GM23338 (cell line): ENCODE data around the gene SHISAL2A. TPM values are rescaled to one million over a fixed set of nuclear protein-coding genes. Genes with fewer than 3 reads are reported as not detected.

Source experiments
- ATAC-seq: fragments of 200-7000 bp; cut with Tn5 transposase; 3 replicates; pipeline ENCODE4 v1.9.1; 2020
- DNase-seq: peaks from one replicate; pipeline ENCODE4 v3.0.0-alpha.2; 2015; ENCODE audit warnings: low spot score
- H2AFZ ChIP-seq: fragments of 200-600 bp; sonication (generic); 2 replicates; pipeline ENCODE4 v1.8.0; 2016; ENCODE audit warnings: antibody characterized with exemption, mild to moderate bottlenecking, moderate library complexity
- H3F3A ChIP-seq: fragments of 200-600 bp; sonication (generic); replicated peaks from 2 replicates; pipeline ENCODE4 v1.8.0; 2017; ENCODE audit warnings: antibody characterized with exemption, mixed run types, low read depth
- H3K27ac ChIP-seq: fragments of 200-600 bp; sonication (generic); 2 replicates; pipeline ENCODE4 v1.6.1; 2016; ENCODE audit warnings: low read depth
- H3K27me3 ChIP-seq: fragments of 200-600 bp; sonication (generic); 2 replicates; pipeline ENCODE4 v1.8.0; 2016; ENCODE audit warnings: mild to moderate bottlenecking, mixed run types, moderate library complexity; ENCODE audit not compliant: insufficient read depth
- H3K36me3 ChIP-seq: fragments of 200-600 bp; sonication (generic); 2 replicates; pipeline ENCODE4 v1.8.0; 2016; ENCODE audit warnings: mild to moderate bottlenecking; ENCODE audit not compliant: insufficient read depth
- H3K4me1 ChIP-seq: fragments of 200-600 bp; sonication (generic); 2 replicates; pipeline ENCODE4 v1.8.0; 2016; ENCODE audit warnings: mild to moderate bottlenecking, moderate library complexity; ENCODE audit not compliant: insufficient read depth
- H3K4me2 ChIP-seq: fragments of 200-600 bp; sonication (generic); 2 replicates; pipeline ENCODE4 v1.7.1; 2017; ENCODE audit warnings: mixed run types
- H3K4me3 ChIP-seq: fragments of 200-600 bp; sonication (generic); 2 replicates; pipeline ENCODE4 v1.6.1; 2016; ENCODE audit warnings: mixed run types
- H3K79me2 ChIP-seq: fragments of 200-600 bp; sonication (generic); replicated peaks from 2 replicates; pipeline ENCODE4 v1.8.0; 2017; ENCODE audit warnings: mild to moderate bottlenecking; ENCODE audit not compliant: insufficient read depth
- H3K9me2 ChIP-seq: fragments of 200-600 bp; sonication (generic); 2 replicates; pipeline ENCODE4 v1.8.0; 2017; ENCODE audit not compliant: insufficient read depth
- H4K20me1 ChIP-seq: fragments of 200-600 bp; sonication (generic); replicated peaks from 2 replicates; pipeline ENCODE4 v1.8.0; 2017; ENCODE audit warnings: mild to moderate bottlenecking; ENCODE audit not compliant: insufficient read depth
- H3K27ac Mint-ChIP-seq: 2 replicates; pipeline ENCODE4 v1.8.0; 2020; ENCODE audit warnings: inconsistent platforms, mild to moderate bottlenecking, moderate library complexity, mixed read lengths
- H3K27me3 Mint-ChIP-seq: 3 replicates; pipeline ENCODE4 v1.8.0; 2022; ENCODE audit warnings: low read depth, mild to moderate bottlenecking, moderate library complexity, mixed read lengths, inconsistent platforms; ENCODE audit not compliant: insufficient read depth, poor library complexity
- H3K36me3 Mint-ChIP-seq: 3 replicates; pipeline ENCODE4 v1.8.0; 2021; ENCODE audit warnings: low read depth, mild to moderate bottlenecking, inconsistent platforms, moderate library complexity, mixed read lengths
- H3K4me1 Mint-ChIP-seq: 3 replicates; pipeline ENCODE4 v1.8.0; 2020; ENCODE audit warnings: mild to moderate bottlenecking, inconsistent platforms, mixed read lengths
- H3K4me3 Mint-ChIP-seq: 3 replicates; pipeline ENCODE4 v1.8.0; 2021; ENCODE audit warnings: moderate library complexity, mild to moderate bottlenecking, inconsistent platforms, mixed read lengths
- H3K9me3 Mint-ChIP-seq: 3 replicates; pipeline ENCODE4 v1.8.0; 2020; ENCODE audit warnings: moderate library complexity, mild to moderate bottlenecking, inconsistent platforms, mixed read lengths
- CTCF ChIP-seq, 2 experiments: fragments of 200-600 bp in 1 of 2; sonication (generic) in 1 of 2; conservative IDR thresholded peaks; 2 replicates each; pipeline versions ENCODE4 v1.5.1 to v1.6.1; 2016 to 2017; ENCODE audit warnings: antibody characterized with exemption in 2 of 2, low read depth in 2 of 2, mild to moderate bottlenecking in 2 of 2, moderate library complexity in 1 of 2
- ETS1 ChIP-seq: IDR thresholded peaks from 2 replicates; pipeline ENCODE4 v1.6.1; 2016; ENCODE audit warnings: antibody characterized with exemption
- EZH2 ChIP-seq: fragments of 200-600 bp; sonication (generic); IDR thresholded peaks from one replicate; pipeline ENCODE4 v1.8.0; 2017; ENCODE audit warnings: antibody characterized with exemption, mild to moderate bottlenecking, low read depth; ENCODE audit not compliant: unreplicated experiment
- EZH2phosphoT487 ChIP-seq: fragments of 200-600 bp; sonication (generic); IDR thresholded peaks from one replicate; pipeline ENCODE4 v1.8.1; 2018; ENCODE audit warnings: antibody characterized with exemption; ENCODE audit not compliant: unreplicated experiment
- JUNB ChIP-seq: IDR thresholded peaks from one replicate; pipeline ENCODE4 v1.6.1; 2016; ENCODE audit warnings: antibody characterized with exemption; ENCODE audit not compliant: unreplicated experiment
- NANOG ChIP-seq: IDR thresholded peaks from 2 replicates; pipeline ENCODE4 v1.6.1; 2016; ENCODE audit warnings: antibody characterized with exemption, borderline replicate concordance
- POLR2AphosphoS5 ChIP-seq: IDR thresholded peaks from 2 replicates; pipeline ENCODE4 v1.6.1; 2016; ENCODE audit warnings: antibody characterized with exemption, low read depth
- REST ChIP-seq: IDR thresholded peaks from one replicate; pipeline ENCODE4 v1.6.1; 2018; ENCODE audit warnings: antibody characterized with exemption; ENCODE audit not compliant: unreplicated experiment
- STAT1 ChIP-seq: IDR thresholded peaks from one replicate; pipeline ENCODE4 v1.6.1; 2016; ENCODE audit warnings: antibody characterized with exemption; ENCODE audit not compliant: unreplicated experiment
- ZNF114 ChIP-seq: fragments of 250-450 bp; sonication (Bioruptor Pico); IDR thresholded peaks from 2 replicates; pipeline ENCODE4 v1.5.0; 2020; ENCODE audit warnings: mild to moderate bottlenecking, moderate library complexity
- ZNF331 ChIP-seq: fragments of 250-450 bp; sonication (Bioruptor Pico); IDR thresholded peaks from 2 replicates; pipeline ENCODE4 v1.5.0; 2020; ENCODE audit warnings: low read depth, mild to moderate bottlenecking, moderate library complexity
- polyA plus RNA-seq: library from polyadenylated mRNA; unstranded; fragments of >200 nt; fragmentation: Nextera tagmentation; extraction: Ambion mirVana; gene quantifications from 2 replicates; pipeline ENCODE4 v1.2.1, GENCODE V29; 2016
- total RNA-seq: library from RNA; depleted of rRNA; stranded (reverse); fragments of >200 nt; shearing (Covaris generic); gene quantifications from 2 replicates; pipeline ENCODE4 v1.2.3, GENCODE V29; 2014

SHISAL2A gene
- total and polyA plus RNA-seq, 2 experiments from 2014 or later = 0.10 to 1.2 TPM

- Histone ChIP-seq H2AFZ (peak overlapping the region; percentile 85), H3K36me3 (no peaks in the 10 kb centered on the region), H3K79me2 (no peaks in the 10 kb centered on the region), H3K4me1 (peaks cover 25% of the 10 kb centered on the region), H4K20me1 (no peaks in the 10 kb centered on the region), H3K4me3 (no peak overlapping the region), H3K27ac (0 out of 2 replicates have a peak overlapping the region, but pooled peaks have one; percentile 23), H3K27me3 (no peaks in the 10 kb centered on the region), H3F3A (no peaks in the 10 kb centered on the region), H3K9me2 (no peaks in the 10 kb centered on the region), H3K4me2 (peak overlapping the region; percentile 63; the same call in 1 of the 2 replicates)
- TF ChIP-seq POLR2AphosphoS5 (no peak), ETS1 (no peak), CTCF (conservative IDR thresholded peaks at IDR 0.05; ENCODE audit: low read depth in 2 of 2) (no peak), NANOG (no peak), REST (no peak), EZH2phosphoT487 (no peak), STAT1 (no peak)
- ATAC-seq (no peak), DNase-seq (no peak)
- H3K4me3 Mint-ChIP-seq = no peak overlapping the region
- peaks cover 5% of the 10 kb centered on the region for H3K27me3 Mint-ChIP-seq
- peaks cover 40% of the 10 kb centered on the region for H3K4me1 Mint-ChIP-seq
- no peaks in the 10 kb centered on the region for H3K36me3 Mint-ChIP-seq
- no peaks in the 10 kb centered on the region for H3K9me3 Mint-ChIP-seq
- H3K27ac Mint-ChIP-seq = no peak overlapping the region
Observed at GRCh38 chr1:52660807-52661206, 27.8 kb downstream of the SHISAL2A start.

GRCh38 chr1:52662645-52663313 is 29.8 kb downstream of the SHISAL2A start:
- ATAC-seq = peak; percentile 86
- Mint-ChIP-seq H3K36me3 (no peaks in the 10 kb centered on the region), H3K9me3 (no peaks in the 10 kb centered on the region), H3K4me3 (peak overlapping the region; percentile 47), H3K4me1 (peaks cover 44% of the 10 kb centered on the region), H3K27ac (no peak overlapping the region), H3K27me3 (peaks cover 5% of the 10 kb centered on the region)
- H3K27me3 ChIP-seq = no peaks in the 10 kb centered on the region
- no peaks in the 10 kb centered on the region for H3K9me2 ChIP-seq
- H2AFZ ChIP-seq = peak overlapping the region; percentile 93
- peak overlapping the region; percentile 71 for H3K4me2 ChIP-seq
- peak overlapping the region; percentile 53; the same call in 1 of the 2 replicates for H3K27ac ChIP-seq
- H3K79me2 ChIP-seq = no peaks in the 10 kb centered on the region
- H3K4me1 ChIP-seq = peaks cover 25% of the 10 kb centered on the region
- H3K36me3 ChIP-seq = no peaks in the 10 kb centered on the region
- no peaks in the 10 kb centered on the region for H4K20me1 ChIP-seq
- peak overlapping the region; percentile 37 for H3K4me3 ChIP-seq
- no peaks in the 10 kb centered on the region for H3F3A ChIP-seq
- DNase-seq = peak; percentile 88
- TF ChIP-seq ZNF114 (CRISPR knock-in tag) (no peak), POLR2AphosphoS5 (no peak), EZH2 (no peak), STAT1 (no peak), NANOG (no peak), ZNF331 (CRISPR knock-in tag) (no peak), JUNB (no peak), ETS1 (no peak)
